Endothelial cell of umbilical vein (primary cell): ENCODE results near the gene TMOD1. TPM values are rescaled to one million over a fixed set of nuclear protein-coding genes. Genes with fewer than 3 reads are reported as not detected.

Source experiments
- BruUV-seq: library from RNA; stranded (reverse); fragments of 400-500 nt; replicated peaks from 2 replicates; lab custom pipeline; 2021; lab: Mats Ljungman, UMichigan
- CTCF ChIA-PET: fragments of 300-600, 350-600 bp; sonication (Branson Sonifier 250); formaldehyde crosslinking; loops from one replicate; lab custom pipeline; 2021; ENCODE audit warnings: antibody characterized with exemption, inconsistent platforms; lab: Charles Lee
- POLR2A ChIA-PET: fragments of 300-600, 350-600 bp; sonication (Branson Sonifier 250); formaldehyde crosslinking; loops from one replicate; lab custom pipeline; 2021; ENCODE audit warnings: antibody characterized with exemption, inconsistent platforms; lab: Charles Lee
- DNase-seq: peaks from one replicate; pipeline ENCODE4 v3.0.0-alpha.2; 2011; ENCODE audit warnings: low read depth, low spot score
- FAIRE-seq: peaks from 2 replicates; lab custom pipeline; 2011; peaks lifted over from hg19 to GRCh38; lab: Jason Lieb, UNC
- H2AFZ ChIP-seq: 2 replicates; pipeline ENCODE4 v1.6.0; 2012; ENCODE audit warnings: low read depth, low read length, control low read depth, inconsistent platforms
- H3K27ac ChIP-seq: 2 replicates; pipeline ENCODE4 v1.5.1; 2011; ENCODE audit warnings: low read depth, mild to moderate bottlenecking, control low read depth, low read length, moderate library complexity; ENCODE audit not compliant: insufficient read depth
- H3K27me3 ChIP-seq, 2 experiments: 2 replicates each; pipeline versions ENCODE4 v1.6.0 to v1.6.1; 2011; ENCODE audit warnings: low read length in 2 of 2, mixed read lengths in 1 of 2; ENCODE audit not compliant: control insufficient read depth in 2 of 2, insufficient read depth in 2 of 2
- H3K36me3 ChIP-seq, 2 experiments: 2 replicates in 1 of 2; 3 replicates in 1 of 2; pipeline ENCODE4 v1.5.1; 2011; ENCODE audit warnings: low read length in 2 of 2, mild to moderate bottlenecking in 1 of 2, moderate library complexity in 1 of 2; ENCODE audit not compliant: control insufficient read depth in 2 of 2, insufficient read depth in 2 of 2; ENCODE audit errors: extremely low read depth in 1 of 2
- H3K4me1 ChIP-seq: 3 replicates; pipeline ENCODE4 v1.5.1; 2011; ENCODE audit warnings: mild to moderate bottlenecking, low read length; ENCODE audit not compliant: control insufficient read depth, insufficient read depth; ENCODE audit errors: extremely low read depth
- H3K4me2 ChIP-seq: 2 replicates; pipeline ENCODE4 v1.6.1; 2011; ENCODE audit warnings: low read length, control low read depth, mixed read lengths; ENCODE audit not compliant: insufficient read depth
- H3K4me3 ChIP-seq, 3 experiments: fragments of 200-600 bp in 1 of 3; sonication (generic), shearing (Covaris generic) in 1 of 3; replicated peaks in 1 of 3; 2 replicates each; pipeline ENCODE4 v1.5.1; 2011 to 2016; ENCODE audit warnings: control low read depth in 3 of 3, low read length in 3 of 3, mild to moderate bottlenecking in 2 of 3, inconsistent platforms in 1 of 3, low read depth in 1 of 3, moderate library complexity in 1 of 3; ENCODE audit not compliant: insufficient read depth in 1 of 3
- H3K79me2 ChIP-seq: 2 replicates; pipeline ENCODE4 v1.6.0; 2012; ENCODE audit warnings: low read length, inconsistent platforms; ENCODE audit not compliant: control insufficient read depth, insufficient read depth
- H3K9ac ChIP-seq: replicated peaks from 2 replicates; pipeline ENCODE3; 2011; ENCODE audit warnings: low read length, control low read depth; ENCODE audit not compliant: insufficient read depth; ENCODE audit errors: extremely low read depth
- H3K9me1 ChIP-seq: replicated peaks from 3 replicates; pipeline ENCODE4 v1.6.0; 2011; ENCODE audit warnings: mild to moderate bottlenecking, low read length; ENCODE audit not compliant: control insufficient read depth, insufficient read depth; ENCODE audit errors: extremely low read depth
- H3K9me3 ChIP-seq: replicated peaks from 2 replicates; pipeline ENCODE4 v1.5.1; 2012; ENCODE audit warnings: low read length, inconsistent platforms; ENCODE audit not compliant: control insufficient read depth, insufficient read depth
- H4K20me1 ChIP-seq: replicated peaks from 2 replicates; pipeline ENCODE3; 2011; ENCODE audit warnings: mild to moderate bottlenecking, low read length; ENCODE audit not compliant: control insufficient read depth, insufficient read depth; ENCODE audit errors: extremely low read depth
- CTCF ChIP-seq, 2 donors: IDR thresholded peaks; 1 replicate in 1 of 2; 2 replicates in 1 of 2; pipeline ENCODE4 v1.5.1; 2011; ENCODE audit warnings: low read length in 2 of 2, mild to moderate bottlenecking in 2 of 2, moderate library complexity in 2 of 2, control low read depth in 1 of 2, inconsistent platforms in 1 of 2, low read depth in 1 of 2; ENCODE audit not compliant: insufficient read depth in 1 of 2; ENCODE audit errors: extremely low read depth in 1 of 2
- EZH2 ChIP-seq: IDR thresholded peaks from 2 replicates; pipeline ENCODE4 v1.6.1; 2012; ENCODE audit warnings: borderline replicate concordance, low read depth, mild to moderate bottlenecking, moderate library complexity, low read length, inconsistent platforms; ENCODE audit not compliant: severe bottlenecking
- FOS ChIP-seq: IDR thresholded peaks from 2 replicates; pipeline ENCODE4 v1.6.1; 2011; ENCODE audit warnings: mild to moderate bottlenecking, low read length, moderate library complexity, borderline replicate concordance; ENCODE audit not compliant: insufficient read depth
- GATA2 ChIP-seq: IDR thresholded peaks from 2 replicates; pipeline ENCODE4 v1.7.0; 2011; ENCODE audit warnings: low read depth, mild to moderate bottlenecking, moderate library complexity, mixed read lengths, low read length; ENCODE audit not compliant: insufficient read length, insufficient read depth
- JUN ChIP-seq: IDR thresholded peaks from 2 replicates; pipeline ENCODE4 v1.6.1; 2011; ENCODE audit warnings: borderline replicate concordance, low read depth; ENCODE audit not compliant: insufficient read length, insufficient read depth
- MAX ChIP-seq: IDR thresholded peaks from 2 replicates; pipeline ENCODE4 v1.6.1; 2011; ENCODE audit not compliant: insufficient read depth, insufficient read length
- MYC ChIP-seq: IDR thresholded peaks from one replicate; pipeline ENCODE4 v1.6.1; 2011; ENCODE audit warnings: mild to moderate bottlenecking, low read depth, low read length
- POLR2A ChIP-seq: IDR thresholded peaks from 2 replicates; pipeline ENCODE4 v1.6.1; 2012; ENCODE audit warnings: low read depth, mild to moderate bottlenecking, control low read depth, low read length
- POLR2AphosphoS5 ChIP-seq: IDR thresholded peaks from 2 replicates; pipeline ENCODE4 v1.6.1; 2012; ENCODE audit warnings: low read depth, mild to moderate bottlenecking, control low read depth, low read length, moderate library complexity; ENCODE audit not compliant: insufficient read depth
- dilution Hi-C: fragments of 300-500 bp; cut with MboI; formaldehyde crosslinking; loops from one replicate; pipeline ENCODE4 v1.15.0; 2019; ENCODE audit warnings: low sequenced_read_pairs; ENCODE audit not compliant: extremely low pct_ligation_motif_present
- intact Hi-C: fragments of 100-400 bp; cut with micrococcal nuclease; formaldehyde crosslinking; loops from one replicate; pipeline ENCODE4 v1.10.0; 2022
- polyA plus RNA-seq, 4 experiments: library from polyadenylated mRNA; depleted of rRNA in 3 of 4; stranded (reverse) in 3 of 4; unstranded in 1 of 4; fragments of >200 nt; gene quantifications; 2 replicates each; pipeline versions ENCODE4 v1.2.1 to v1.2.3, GENCODE V29; 2011 to 2012; ENCODE audit warnings: missing spikeins in 1 of 4
- total RNA-seq: library from RNA; stranded (reverse); gene quantifications from 2 replicates; pipeline ENCODE4 v1.2.3, GENCODE V29; 2021

TMOD1 gene
- total and polyA plus RNA-seq, 2 donors (not counting 3 experiments of a cell fraction or from before 2014, with no cell fraction given), result 0.26 to 1.4 TPM

- Histone ChIP-seq H3K9me3 (no peaks in the 10 kb centered on the region), H4K20me1 (no peaks in the 10 kb centered on the region), H3K4me3 (no peak overlapping the region), H3K27ac (no peak overlapping the region), H3K27me3 (peaks cover 50 to 72% of the 10 kb centered on the region in 2 experiments), H3K36me3 (no peaks in the 10 kb centered on the region), H3K9ac (no peak overlapping the region), H3K4me2 (no peak overlapping the region), H2AFZ (no peak overlapping the region), H3K9me1 (no peaks in the 10 kb centered on the region), H3K4me1 (peaks cover 7% of the 10 kb centered on the region), H3K79me2 (no peaks in the 10 kb centered on the region)
- CTCF ChIA-PET, result interaction anchor here (1.1 to 4.6 kb wide), 3 partner anchors 94 to 111 kb away, joined by 3 to 51 read pairs (median 14); no protein-coding TSS in a partner anchor
- no TSS peak for BruUV-seq
- POLR2A ChIA-PET, result interaction anchor here (0.6 kb wide), 1 partner anchor 1052 kb away, joined by 5 read pairs; no protein-coding TSS in a partner anchor
- no peak for TF ChIP-seq EZH2
- TF ChIP-seq GATA2, result no peak
- peak; percentile 20 for TF ChIP-seq JUN
- TF ChIP-seq FOS, result no peak
- dilution Hi-C loops (no loop called here), intact Hi-C loops (no loop called here)
- DNase-seq (peak; percentile 56), FAIRE-seq (no peak)
Observed at GRCh38 chr9:97504381-97505216, 3.1 kb downstream of the TMOD1 start.

GRCh38 chr9:97505845-97506244 is 4.4 kb downstream of the TMOD1 start:
- BruUV-seq, result no TSS peak
- Histone ChIP-seq H3K9me1 (no peaks in the 10 kb centered on the region), H3K4me1 (peaks cover 9% of the 10 kb centered on the region), H3K36me3 (no peaks in the 10 kb centered on the region), H3K9me3 (no peaks in the 10 kb centered on the region), H3K4me3 (no peak overlapping the region), H2AFZ (no peak overlapping the region), H4K20me1 (no peaks in the 10 kb centered on the region), H3K27ac (no peak overlapping the region), H3K27me3 (peaks cover 41 to 61% of the 10 kb centered on the region in 2 experiments), H3K79me2 (no peaks in the 10 kb centered on the region), H3K9ac (no peak overlapping the region), H3K4me2 (no peak overlapping the region)
- no peak for DNase-seq
- dilution Hi-C loops (no loop called here), intact Hi-C loops (no loop called here)
- CTCF ChIA-PET, result interaction anchor here (0.7 to 2.9 kb wide), 3 partner anchors 11 to 93 kb away, joined by 3 to 14 read pairs (median 4); no protein-coding TSS in a partner anchor
- TF ChIP-seq GATA2 (no peak), POLR2A (no peak), JUN (no peak), MYC (no peak), EZH2 (no peak), FOS (no peak), CTCF (IDR thresholded peaks at IDR 0.05; ENCODE audit: extremely low read depth in 1 of 2, insufficient read depth in 1 of 2, low read depth in 1 of 2, low read length in 2 of 2) (no peak), POLR2AphosphoS5 (no peak), MAX (no peak)
- FAIRE-seq, result no peak
- POLR2A ChIA-PET, result interaction anchor here (0.9 kb wide), 1 partner anchor 86 kb away, joined by 3 read pairs; no protein-coding TSS in a partner anchor
